GM12864 (cell line): ENCODE measurements around the gene RGS11.
"Not testable (repeated sequence)": the region's sequence is repeated elsewhere in the genome, so short reads cannot be mapped to it uniquely, and the experiment has no call there.

Experiments used
- DNase-seq: peaks from one replicate; pipeline ENCODE4 v3.0.0-alpha.2; 2011; ENCODE audit warnings: low read depth
- H3K4me3 ChIP-seq: 2 replicates; pipeline ENCODE4 v1.5.1; 2011; ENCODE audit warnings: mild to moderate bottlenecking, low read depth, low read length, control low read depth
- CTCF ChIP-seq: IDR thresholded peaks from 2 replicates; pipeline ENCODE4 v1.5.1; 2011; ENCODE audit warnings: low read depth, mild to moderate bottlenecking, moderate library complexity, low read length, control low read depth, inconsistent platforms; ENCODE audit errors: missing control alignments

The RGS11 gene

GRCh38 chr16:243348-243747 lies 32.4 kb downstream of the RGS11 start:
- no peak for TF ChIP-seq CTCF
- no peak overlapping the region for H3K4me3 ChIP-seq
- no peak for DNase-seq

GRCh38 chr16:242281-242680 lies 33.5 kb downstream of the RGS11 start:
- H3K4me3 ChIP-seq = no peak overlapping the region
- DNase-seq = no peak
- no peak for TF ChIP-seq CTCF

- no peak for DNase-seq
- no peak overlapping the region for H3K4me3 ChIP-seq
- TF ChIP-seq CTCF = no peak
Observed at GRCh38 chr16:240559-240958, 35.2 kb downstream of the RGS11 start.

- DNase-seq = no peak
- TF ChIP-seq CTCF = no peak
Observed at GRCh38 chr16:239948-240277, 35.8 kb downstream of the RGS11 start.

GRCh38 chr16:234468-235305 lies 41.1 kb downstream of the RGS11 start, which contains the start of gene FAM234A:
FAM234A (plus strand) TSS chr16:234821; CDS start chr16:254414, 19,593 bp downstream.
- DNase-seq = peak; percentile 80
- peak; percentile 54 for TF ChIP-seq CTCF
- H3K4me3 ChIP-seq = peak within 1 kb of the TSS; percentile 83

More at GRCh38 chr16:239948-240277, 35.8 kb downstream of the RGS11 start:
- H3K4me3 ChIP-seq = no peak overlapping the region

GRCh38 chr16:230949-231348 lies 44.8 kb downstream of the RGS11 start:
- H3K4me3 ChIP-seq = no peak overlapping the region
- no peak for DNase-seq
- TF ChIP-seq CTCF = no peak

GRCh38 chr16:230351-230750 lies 45.4 kb downstream of the RGS11 start:
- not testable (repeated sequence) for DNase-seq, H3K4me3 ChIP-seq
